HCT116 (cell line): ENCODE results near the gene LPIN1. TPM values are rescaled to one million over a fixed set of nuclear protein-coding genes. Genes with fewer than 3 reads are reported as not detected.

ENCODE experiments used
- ATAC-seq: fragments of 200-7000 bp; cut with Tn5 transposase; 2 replicates; pipeline ENCODE4 v1.9.1; 2020; ENCODE audit warnings: mild to moderate bottlenecking, moderate library complexity
- BruUV-seq: library from RNA; stranded (reverse); fragments of 400-500 nt; replicated peaks from 2 replicates; lab custom pipeline; 2021; lab: Mats Ljungman, UMichigan
- CTCF ChIA-PET: fragments of 300-600 bp; sonication (Branson Sonifier 250); formaldehyde crosslinking; loops from one replicate; lab custom pipeline; 2021; ENCODE audit warnings: antibody characterized with exemption; lab: Charles Lee
- POLR2A ChIA-PET: fragments of 300-600, 350-600 bp; sonication (Branson Sonifier 250); formaldehyde crosslinking; loops from one replicate; lab custom pipeline; 2021; ENCODE audit warnings: antibody characterized with exemption; lab: Charles Lee
- RAD21 ChIA-PET, 2 experiments: fragments of 300-600 bp; sonication (Branson Sonifier 250); formaldehyde crosslinking; loops; one replicate each; lab custom pipeline; 2023; ENCODE audit warnings: low total read pairs in 2 of 2; ENCODE audit not compliant: uncharacterized antibody in 2 of 2, unreplicated experiment in 2 of 2, low non-redundant PET in 1 of 2; lab: Charles Lee
- DNase-seq: peaks from one replicate; pipeline ENCODE4 v3.0.0-alpha.2; 2010; ENCODE audit warnings: low read depth, low spot score
- H2AFZ ChIP-seq: fragments of 200-600 bp; shearing (Covaris generic), sonication (generic); 2 replicates; pipeline ENCODE4 v1.6.1; 2017; ENCODE audit warnings: low read depth, mixed run types, mixed read lengths, antibody characterized with exemption, low read length; ENCODE audit not compliant: poor library complexity, severe bottlenecking
- H3K27ac ChIP-seq: 2 replicates; pipeline ENCODE4 v1.5.1; 2012; ENCODE audit warnings: low read depth, low read length
- H3K27me3 ChIP-seq: fragments of 200-600 bp; sonication (generic); 2 replicates; pipeline ENCODE4 v1.6.1; 2016; ENCODE audit warnings: mixed run types, low read length, mixed read lengths; ENCODE audit not compliant: insufficient read depth
- H3K36me3 ChIP-seq, 2 experiments: fragments of 200-500 bp in 1 of 2; fragments of 200-600 bp in 1 of 2; sonication (Bioruptor generic) in 1 of 2; sonication (generic) in 1 of 2; 2 replicates each; pipeline versions ENCODE4 v1.5.1 to v1.6.1; 2014 to 2016; ENCODE audit warnings: low read length in 2 of 2, inconsistent platforms in 1 of 2, mixed read lengths in 1 of 2, mixed run types in 1 of 2; ENCODE audit not compliant: insufficient read depth in 2 of 2, control insufficient read depth in 1 of 2
- H3K4me1 ChIP-seq, 2 experiments: fragments of 200-600 bp in 1 of 2; sonication (generic) in 1 of 2; 2 replicates each; pipeline versions ENCODE4 v1.5.1 to v1.6.1; 2012 to 2017; ENCODE audit warnings: low read length in 2 of 2, inconsistent platforms in 1 of 2, mild to moderate bottlenecking in 1 of 2, mixed read lengths in 1 of 2, mixed run types in 1 of 2, moderate library complexity in 1 of 2; ENCODE audit not compliant: insufficient read depth in 2 of 2, control insufficient read depth in 1 of 2
- H3K4me2 ChIP-seq: fragments of 200-600 bp; sonication (generic); 2 replicates; pipeline ENCODE4 v1.6.1; 2017; ENCODE audit warnings: mixed run types, low read length, mixed read lengths
- H3K4me3 ChIP-seq, 2 experiments: fragments of 200-600 bp in 1 of 2; sonication (generic) in 1 of 2; replicated peaks in 1 of 2; 2 replicates each; pipeline ENCODE4 v1.5.1; 2011 to 2016; ENCODE audit warnings: low read length in 2 of 2, control low read depth in 1 of 2, low read depth in 1 of 2, mild to moderate bottlenecking in 1 of 2, mixed read lengths in 1 of 2, mixed run types in 1 of 2
- H3K79me2 ChIP-seq: fragments of 200-600 bp; sonication (generic); 2 replicates; pipeline ENCODE4 v1.6.1; 2017; ENCODE audit warnings: mild to moderate bottlenecking, mixed run types, low read length, moderate library complexity, mixed read lengths; ENCODE audit not compliant: insufficient read depth
- H3K9ac ChIP-seq: fragments of 200-600 bp; sonication (generic); 2 replicates; pipeline ENCODE4 v1.6.1; 2016; ENCODE audit warnings: low read length, mixed read lengths
- H3K9me2 ChIP-seq: fragments of 200-600 bp; sonication (generic), shearing (Covaris generic); 2 replicates; pipeline ENCODE4 v1.6.1; 2017; ENCODE audit warnings: mixed run types, mild to moderate bottlenecking, moderate library complexity; ENCODE audit not compliant: insufficient read depth
- H3K9me3 ChIP-seq, 2 experiments: fragments of 200-500 bp in 1 of 2; fragments of 200-600 bp in 1 of 2; sonication (Bioruptor generic) in 1 of 2; sonication (generic) in 1 of 2; 2 replicates each; pipeline ENCODE4 v1.6.1; 2014 to 2017; ENCODE audit warnings: low read length in 2 of 2, mixed read lengths in 2 of 2, inconsistent platforms in 1 of 2, low read depth in 1 of 2, mild to moderate bottlenecking in 1 of 2, mixed run types in 1 of 2, moderate library complexity in 1 of 2; ENCODE audit not compliant: control insufficient read depth in 1 of 2, insufficient read depth in 1 of 2
- H4K20me1 ChIP-seq: fragments of 200-600 bp; sonication (generic), shearing (Covaris generic); 2 replicates; pipeline ENCODE4 v1.6.1; 2017; ENCODE audit warnings: mixed run types, mild to moderate bottlenecking, moderate library complexity; ENCODE audit not compliant: insufficient read depth
- EGR1 ChIP-seq: IDR thresholded peaks from 2 replicates; pipeline ENCODE4 v1.6.1; 2012; ENCODE audit warnings: low read depth
- EZH2phosphoT487 ChIP-seq: fragments of 200-600 bp; IDR thresholded peaks from 2 replicates; pipeline ENCODE4 v1.6.1; 2018; ENCODE audit warnings: antibody characterized with exemption, borderline replicate concordance
- JUND ChIP-seq: IDR thresholded peaks from 2 replicates; pipeline ENCODE4 v1.6.1; 2012
- POLR2AphosphoS5 ChIP-seq: IDR thresholded peaks from 2 replicates; pipeline ENCODE4 v1.6.1; 2011; ENCODE audit warnings: mild to moderate bottlenecking, low read depth, low read length, moderate library complexity
- SIN3A ChIP-seq: IDR thresholded peaks from 2 replicates; pipeline ENCODE4 v1.6.1; 2012; ENCODE audit warnings: low read depth
- SRF ChIP-seq: IDR thresholded peaks from 2 replicates; pipeline ENCODE4 v1.6.1; 2012; ENCODE audit warnings: low read depth
- TCF7L2 ChIP-seq: IDR thresholded peaks from 2 replicates; pipeline ENCODE4 v1.7.0; 2011; ENCODE audit warnings: borderline replicate concordance, inconsistent platforms; ENCODE audit not compliant: insufficient read depth, insufficient read length; ENCODE audit errors: extremely low read depth
- ZFX ChIP-seq: fragments of 450-650 bp; IDR thresholded peaks from 2 replicates; pipeline ENCODE4 v1.6.1; 2017
- ZNF274 ChIP-seq: fragments of 200-500 bp; sonication (Bioruptor generic); IDR thresholded peaks from 2 replicates; pipeline ENCODE4 v1.6.1; 2014; ENCODE audit warnings: mild to moderate bottlenecking, low read depth, low read length, inconsistent platforms
- intact Hi-C: fragments of 100-400 bp; cut with micrococcal nuclease; formaldehyde crosslinking; loops from 2 replicates; pipeline ENCODE4 v1.10.0; 2022
- total RNA-seq: library from RNA; stranded (reverse); gene quantifications from one replicate; pipeline ENCODE4 v1.2.1, GENCODE V29; 2021; ENCODE audit not compliant: unreplicated experiment
- TF ChIP-seq, protein P1 (sequence below): IDR thresholded peaks from 2 replicates; pipeline ENCODE4 v1.6.1; 2012
- TF ChIP-seq, protein P2 (sequence below): IDR thresholded peaks from 2 replicates; pipeline ENCODE4 v1.6.1; 2012; ENCODE audit warnings: low read depth

The LPIN1 gene
- total RNA-seq, 1 experiment from 2014 or later, result 16.7 TPM

DNA sequence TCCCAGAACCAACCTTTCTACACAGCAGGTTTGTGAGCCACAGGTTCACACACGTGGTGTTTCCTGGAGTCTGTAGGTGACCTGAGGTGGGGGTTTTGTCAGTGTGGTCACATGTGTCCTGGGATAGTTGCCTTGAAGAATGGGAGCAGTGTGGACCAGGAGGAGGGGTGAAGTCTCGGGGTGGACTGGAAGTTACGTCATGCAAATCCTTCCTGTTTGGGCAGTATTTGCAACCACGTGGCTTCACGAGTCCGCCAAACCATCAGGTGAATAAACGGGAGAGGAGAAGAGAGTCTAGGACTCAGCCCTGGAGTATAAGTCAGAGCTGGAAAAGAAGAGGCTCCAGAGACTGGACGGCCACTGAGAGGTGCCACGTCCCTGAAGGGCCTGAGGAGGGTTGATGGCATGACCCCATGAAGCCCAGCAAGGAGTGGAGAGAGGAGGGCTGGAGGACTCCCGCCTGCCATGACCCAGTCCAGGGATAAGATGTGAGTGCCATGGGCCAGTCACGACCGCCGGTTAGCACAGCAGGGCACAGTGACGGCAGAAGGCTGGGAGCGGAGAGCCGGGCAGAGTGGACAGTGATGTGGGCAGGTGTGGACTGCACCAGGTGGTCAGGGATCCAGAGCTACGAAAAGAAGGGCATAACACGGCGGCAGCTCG is 16.5 kb downstream of the LPIN1 start:
- Histone ChIP-seq H3K4me3 (no peak overlapping the region), H3K27me3 (no peaks in the 10 kb centered on the region), H3K9me2 (no peaks in the 10 kb centered on the region), H4K20me1 (no peaks in the 10 kb centered on the region), H3K9me3 (no peaks in the 10 kb centered on the region), H3K27ac (no peak overlapping the region), H3K36me3 (no peaks in the 10 kb centered on the region; a peak in 1 of 4 replicates), H2AFZ (no peak overlapping the region)
- BruUV-seq, result no TSS peak
- POLR2A ChIA-PET, result no interaction called here
- CTCF ChIA-PET, result no interaction called here
- ATAC-seq, result no peak
- TF ChIP-seq SIN3A (no peak), SRF (no peak)
- TF ChIP-seq, all 23 proteins: peak for 0
- DNase-seq, result no peak
- RAD21 ChIA-PET, result no interaction called here
- intact Hi-C loops, result no loop called here
- H3K4me2 ChIP-seq, result no peak overlapping the region
- H3K4me1 ChIP-seq, result no peaks in the 10 kb centered on the region
- no peaks in the 10 kb centered on the region for H3K79me2 ChIP-seq
- no peak overlapping the region for H3K9ac ChIP-seq

DNA sequence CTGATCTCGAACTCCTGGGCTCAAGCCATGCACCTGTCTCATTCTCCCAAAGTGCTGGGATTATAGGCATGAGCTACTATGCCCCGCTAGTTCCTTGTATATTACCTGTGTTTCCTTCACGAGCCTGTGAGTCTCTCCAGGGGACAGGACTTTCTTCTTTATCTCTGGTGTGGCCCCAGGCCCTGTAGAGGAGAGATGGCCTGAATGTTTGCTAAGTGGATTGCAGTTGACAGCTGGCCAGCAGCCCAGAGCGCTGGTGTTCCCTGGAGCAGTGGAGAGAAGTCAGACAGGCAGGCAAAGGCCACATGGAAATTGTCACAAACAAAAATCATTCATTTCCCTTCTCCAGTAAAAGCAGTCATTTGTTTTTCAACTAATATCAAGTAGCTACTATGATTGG is 17.9 kb downstream of the LPIN1 start:
- Histone ChIP-seq H3K4me3 (no peak overlapping the region), H3K79me2 (no peaks in the 10 kb centered on the region), H3K4me2 (no peak overlapping the region), H3K27ac (no peak overlapping the region), H3K9ac (no peak overlapping the region), H3K27me3 (no peaks in the 10 kb centered on the region), H3K9me2 (no peaks in the 10 kb centered on the region), H4K20me1 (no peaks in the 10 kb centered on the region), H3K9me3 (no peaks in the 10 kb centered on the region), H3K36me3 (peaks cover 0 to 2% of the 10 kb centered on the region in 2 experiments; a peak in 1 of 4 replicates), H2AFZ (no peak overlapping the region), H3K4me1 (no peaks in the 10 kb centered on the region)
- no TSS peak for BruUV-seq
- ATAC-seq (no peak), DNase-seq (no peak)
- TF ChIP-seq, protein P1, sequence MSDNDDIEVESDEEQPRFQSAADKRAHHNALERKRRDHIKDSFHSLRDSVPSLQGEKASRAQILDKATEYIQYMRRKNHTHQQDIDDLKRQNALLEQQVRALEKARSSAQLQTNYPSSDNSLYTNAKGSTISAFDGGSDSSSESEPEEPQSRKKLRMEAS, result no peak
- TF ChIP-seq SRF (no peak), EZH2phosphoT487 (no peak), SIN3A (no peak), TCF7L2 (no peak), POLR2AphosphoS5 (no peak), ZFX (no peak), JUND (no peak), EGR1 (no peak), ZNF274 (no peak)
- TF ChIP-seq, protein P2, sequence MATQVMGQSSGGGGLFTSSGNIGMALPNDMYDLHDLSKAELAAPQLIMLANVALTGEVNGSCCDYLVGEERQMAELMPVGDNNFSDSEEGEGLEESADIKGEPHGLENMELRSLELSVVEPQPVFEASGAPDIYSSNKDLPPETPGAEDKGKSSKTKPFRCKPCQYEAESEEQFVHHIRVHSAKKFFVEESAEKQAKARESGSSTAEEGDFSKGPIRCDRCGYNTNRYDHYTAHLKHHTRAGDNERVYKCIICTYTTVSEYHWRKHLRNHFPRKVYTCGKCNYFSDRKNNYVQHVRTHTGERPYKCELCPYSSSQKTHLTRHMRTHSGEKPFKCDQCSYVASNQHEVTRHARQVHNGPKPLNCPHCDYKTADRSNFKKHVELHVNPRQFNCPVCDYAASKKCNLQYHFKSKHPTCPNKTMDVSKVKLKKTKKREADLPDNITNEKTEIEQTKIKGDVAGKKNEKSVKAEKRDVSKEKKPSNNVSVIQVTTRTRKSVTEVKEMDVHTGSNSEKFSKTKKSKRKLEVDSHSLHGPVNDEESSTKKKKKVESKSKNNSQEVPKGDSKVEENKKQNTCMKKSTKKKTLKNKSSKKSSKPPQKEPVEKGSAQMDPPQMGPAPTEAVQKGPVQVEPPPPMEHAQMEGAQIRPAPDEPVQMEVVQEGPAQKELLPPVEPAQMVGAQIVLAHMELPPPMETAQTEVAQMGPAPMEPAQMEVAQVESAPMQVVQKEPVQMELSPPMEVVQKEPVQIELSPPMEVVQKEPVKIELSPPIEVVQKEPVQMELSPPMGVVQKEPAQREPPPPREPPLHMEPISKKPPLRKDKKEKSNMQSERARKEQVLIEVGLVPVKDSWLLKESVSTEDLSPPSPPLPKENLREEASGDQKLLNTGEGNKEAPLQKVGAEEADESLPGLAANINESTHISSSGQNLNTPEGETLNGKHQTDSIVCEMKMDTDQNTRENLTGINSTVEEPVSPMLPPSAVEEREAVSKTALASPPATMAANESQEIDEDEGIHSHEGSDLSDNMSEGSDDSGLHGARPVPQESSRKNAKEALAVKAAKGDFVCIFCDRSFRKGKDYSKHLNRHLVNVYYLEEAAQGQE, result no peak
- CTCF ChIA-PET, result no interaction called here
- intact Hi-C loops, result no loop called here
- POLR2A ChIA-PET, result no interaction called here
- RAD21 ChIA-PET, result no interaction called here
